ENCODE data around the gene DPF3.

The DPF3 gene

GRCh38 chr14:72781561-72782508, 112.1 kb downstream of the DPF3 start:
- no peak for DNase-seq (ENCODE audit: low spot score)
- no peak overlapping the region for H2BK15ac ChIP-seq (ENCODE audit: low read length)
- no peak overlapping the region for H4K91ac ChIP-seq (ENCODE audit: low read depth, low read length, poor library complexity)
- no peak overlapping the region for H2AFZ ChIP-seq (ENCODE audit: low read length)
- H3K4ac ChIP-seq (ENCODE audit: low read length): no peak overlapping the region
- H3K4me2 ChIP-seq (ENCODE audit: insufficient read depth, low read length, poor library complexity, severe bottlenecking): no peak overlapping the region
- no peak overlapping the region for H3K18ac ChIP-seq (ENCODE audit: low read length)
- no peak overlapping the region for H3K14ac ChIP-seq (ENCODE audit: low read length)
- no peaks in the 10 kb centered on the region for H3K79me1 ChIP-seq (ENCODE audit: low read depth, low read length)
- peaks cover 0 to 3% of the 10 kb centered on the region in 2 donors for H3K9me3 ChIP-seq (replicated peaks in 1 of 2; ENCODE audit: control insufficient read depth in 2 of 2, insufficient read depth in 1 of 2, low read depth in 1 of 2, low read length in 2 of 2)
- no peak overlapping the region for H2BK12ac ChIP-seq (ENCODE audit: low read length)
- no peak overlapping the region for H2BK120ac ChIP-seq (ENCODE audit: low read depth, low read length)
- H3K9ac ChIP-seq (ENCODE audit: low read depth, low read length, poor library complexity): no peak overlapping the region
- no peak overlapping the region for H3K27ac ChIP-seq (replicated peaks; ENCODE audit: low read length)
- no peaks in the 10 kb centered on the region for H3K36me3 ChIP-seq (replicated peaks in 1 of 2; ENCODE audit: control insufficient read depth in 2 of 2, insufficient read depth in 2 of 2, low read length in 2 of 2)
- H3K27me3 ChIP-seq (ENCODE audit: control insufficient read depth in 3 of 3, insufficient read depth in 3 of 3, low read depth in 1 of 3, low read length in 3 of 3): no peaks in the 10 kb centered on the region
- H3K23ac ChIP-seq (ENCODE audit: low read depth, low read length, poor library complexity): no peak overlapping the region
- H3K4me3 ChIP-seq (ENCODE audit: low read length in 2 of 2): no peak overlapping the region
- H3K4me1 ChIP-seq (ENCODE audit: control insufficient read depth in 2 of 2, insufficient read depth in 1 of 2, low read depth in 1 of 2, low read length in 2 of 2): peaks cover 0 to 1% of the 10 kb centered on the region in 2 donors
- no CpG with 5 or more reads among the region's 15 CpGs for WGBS, 2 donors (ENCODE audit: extremely low coverage in 2 of 2, insufficient read length in 2 of 2, insufficient replicate concordance in 1 of 2)
- H2BK5ac ChIP-seq (ENCODE audit: low read length): no peak overlapping the region
- H2AK5ac ChIP-seq (ENCODE audit: low read depth, low read length): no peak overlapping the region
- no peak overlapping the region for H4K8ac ChIP-seq (ENCODE audit: low read depth, low read length)

- H3K23ac ChIP-seq (ENCODE audit: low read depth, low read length, poor library complexity): no peak overlapping the region
- H3K4me2 ChIP-seq (ENCODE audit: insufficient read depth, low read length, poor library complexity, severe bottlenecking): no peak overlapping the region
- no peak overlapping the region for H3K9ac ChIP-seq (ENCODE audit: low read depth, low read length, poor library complexity)
- H2BK12ac ChIP-seq (ENCODE audit: low read length): no peak overlapping the region
- H4K8ac ChIP-seq (ENCODE audit: low read depth, low read length): no peak overlapping the region
- H3K36me3 ChIP-seq (replicated peaks in 1 of 2; ENCODE audit: control insufficient read depth in 2 of 2, insufficient read depth in 2 of 2, low read length in 2 of 2): no peaks in the 10 kb centered on the region
- no peak overlapping the region for H2BK120ac ChIP-seq (ENCODE audit: low read depth, low read length)
- H2BK5ac ChIP-seq (ENCODE audit: low read length): no peak overlapping the region
- peaks cover 0 to 3% of the 10 kb centered on the region in 2 donors for H3K9me3 ChIP-seq (replicated peaks in 1 of 2; ENCODE audit: control insufficient read depth in 2 of 2, insufficient read depth in 1 of 2, low read depth in 1 of 2, low read length in 2 of 2)
- H3K27ac ChIP-seq (replicated peaks; ENCODE audit: low read length): no peak overlapping the region
- no peak overlapping the region for H3K14ac ChIP-seq (ENCODE audit: low read length)
- no peak overlapping the region for H2BK15ac ChIP-seq (ENCODE audit: low read length)
- no CpG with 5 or more reads among the region's 2 CpGs for whole genome bisulfite sequencing, 2 donors (ENCODE audit: extremely low coverage in 2 of 2, insufficient read length in 2 of 2, insufficient replicate concordance in 1 of 2)
- H3K79me1 ChIP-seq (ENCODE audit: low read depth, low read length): no peaks in the 10 kb centered on the region
- H2AFZ ChIP-seq (ENCODE audit: low read length): no peak overlapping the region
- H4K91ac ChIP-seq (ENCODE audit: low read depth, low read length, poor library complexity): no peak overlapping the region
- no peaks in the 10 kb centered on the region for H3K27me3 ChIP-seq (ENCODE audit: control insufficient read depth in 3 of 3, insufficient read depth in 3 of 3, low read depth in 1 of 3, low read length in 3 of 3)
- DNase-seq (ENCODE audit: low spot score): no peak
- no peak overlapping the region for H3K4ac ChIP-seq (ENCODE audit: low read length)
- H3K4me3 ChIP-seq (ENCODE audit: low read length in 2 of 2): no peak overlapping the region
- H3K18ac ChIP-seq (ENCODE audit: low read length): no peak overlapping the region
- peaks cover 0 to 1% of the 10 kb centered on the region in 2 donors for H3K4me1 ChIP-seq (ENCODE audit: control insufficient read depth in 2 of 2, insufficient read depth in 1 of 2, low read depth in 1 of 2, low read length in 2 of 2)
- no peak overlapping the region for H2AK5ac ChIP-seq (ENCODE audit: low read depth, low read length)
Measured at GRCh38 chr14:72780751-72781150, 113.2 kb downstream of the DPF3 start.

- Histone ChIP-seq H2BK120ac (ENCODE audit: low read depth, low read length) (no peak overlapping the region), H3K4me1 (ENCODE audit: control insufficient read depth in 2 of 2, insufficient read depth in 1 of 2, low read depth in 1 of 2, low read length in 2 of 2) (peaks cover 0 to 1% of the 10 kb centered on the region in 2 donors), H4K8ac (ENCODE audit: low read depth, low read length) (no peak overlapping the region), H4K91ac (ENCODE audit: low read depth, low read length, poor library complexity) (no peak overlapping the region), H3K9me3 (replicated peaks in 1 of 2; ENCODE audit: control insufficient read depth in 2 of 2, insufficient read depth in 1 of 2, low read depth in 1 of 2, low read length in 2 of 2) (peaks cover 0 to 3% of the 10 kb centered on the region in 2 donors), H2BK12ac (ENCODE audit: low read length) (no peak overlapping the region), H3K23ac (ENCODE audit: low read depth, low read length, poor library complexity) (no peak overlapping the region), H3K9ac (ENCODE audit: low read depth, low read length, poor library complexity) (no peak overlapping the region), H2AFZ (ENCODE audit: low read length) (no peak overlapping the region), H2AK5ac (ENCODE audit: low read depth, low read length) (no peak overlapping the region), H3K18ac (ENCODE audit: low read length) (peak overlapping the region; percentile 77), H3K4ac (ENCODE audit: low read length) (peak overlapping the region; percentile 40), H3K27me3 (ENCODE audit: control insufficient read depth in 3 of 3, insufficient read depth in 3 of 3, low read depth in 1 of 3, low read length in 3 of 3) (no peaks in the 10 kb centered on the region), H3K27ac (replicated peaks; ENCODE audit: low read length) (no peak overlapping the region), H3K36me3 (replicated peaks in 1 of 2; ENCODE audit: control insufficient read depth in 2 of 2, insufficient read depth in 2 of 2, low read length in 2 of 2) (no peaks in the 10 kb centered on the region), H3K4me2 (ENCODE audit: insufficient read depth, low read length, poor library complexity, severe bottlenecking) (no peak overlapping the region), H3K79me1 (ENCODE audit: low read depth, low read length) (no peaks in the 10 kb centered on the region), H2BK15ac (ENCODE audit: low read length) (no peak overlapping the region), H3K14ac (ENCODE audit: low read length) (no peak overlapping the region), H3K4me3 (ENCODE audit: low read length in 2 of 2) (no peak overlapping the region), H2BK5ac (ENCODE audit: low read length) (no peak overlapping the region)
- no peak for DNase-seq (ENCODE audit: low spot score)
- WGBS, 2 donors (ENCODE audit: extremely low coverage in 2 of 2, insufficient read length in 2 of 2, insufficient replicate concordance in 1 of 2): no CpG with 5 or more reads among the region's 2 CpGs
Measured at GRCh38 chr14:72779679-72780078, 114.2 kb downstream of the DPF3 start.

- Histone ChIP-seq H2AFZ (ENCODE audit: low read length) (no peak overlapping the region), H3K4me1 (ENCODE audit: control insufficient read depth in 2 of 2, insufficient read depth in 1 of 2, low read depth in 1 of 2, low read length in 2 of 2) (peaks cover 0 to 1% of the 10 kb centered on the region in 2 donors), H3K9me3 (replicated peaks in 1 of 2; ENCODE audit: control insufficient read depth in 2 of 2, insufficient read depth in 1 of 2, low read depth in 1 of 2, low read length in 2 of 2) (peaks cover 0 to 3% of the 10 kb centered on the region in 2 donors), H2BK12ac (ENCODE audit: low read length) (no peak overlapping the region), H2BK120ac (ENCODE audit: low read depth, low read length) (no peak overlapping the region), H3K27me3 (ENCODE audit: control insufficient read depth in 3 of 3, insufficient read depth in 3 of 3, low read depth in 1 of 3, low read length in 3 of 3) (no peaks in the 10 kb centered on the region), H3K14ac (ENCODE audit: low read length) (no peak overlapping the region), H3K79me1 (ENCODE audit: low read depth, low read length) (no peaks in the 10 kb centered on the region), H4K8ac (ENCODE audit: low read depth, low read length) (no peak overlapping the region), H3K4me2 (ENCODE audit: insufficient read depth, low read length, poor library complexity, severe bottlenecking) (no peak overlapping the region), H3K4ac (ENCODE audit: low read length) (no peak overlapping the region), H2BK15ac (ENCODE audit: low read length) (no peak overlapping the region), H3K18ac (ENCODE audit: low read length) (no peak overlapping the region), H2BK5ac (ENCODE audit: low read length) (no peak overlapping the region), H3K23ac (ENCODE audit: low read depth, low read length, poor library complexity) (no peak overlapping the region), H4K91ac (ENCODE audit: low read depth, low read length, poor library complexity) (no peak overlapping the region), H2AK5ac (ENCODE audit: low read depth, low read length) (no peak overlapping the region), H3K27ac (replicated peaks; ENCODE audit: low read length) (no peak overlapping the region), H3K36me3 (replicated peaks in 1 of 2; ENCODE audit: control insufficient read depth in 2 of 2, insufficient read depth in 2 of 2, low read length in 2 of 2) (no peaks in the 10 kb centered on the region), H3K4me3 (ENCODE audit: low read length in 2 of 2) (no peak overlapping the region), H3K9ac (ENCODE audit: low read depth, low read length, poor library complexity) (no peak overlapping the region)
- no peak for DNase-seq (ENCODE audit: low spot score)
- WGBS, 2 donors (ENCODE audit: extremely low coverage in 2 of 2, insufficient read length in 2 of 2, insufficient replicate concordance in 1 of 2): no CpG with 5 or more reads among the region's 2 CpGs
Measured at GRCh38 chr14:72777636-72778035, 116.3 kb downstream of the DPF3 start.

All from neuronal stem cell (in vitro differentiated cells).